Measurements from ENCODE around the gene LOX.

GRCh38 chr5:122110987-122111386 is 32.9 kb upstream of the LOX start:
- TF ChIP-seq, protein P1, sequence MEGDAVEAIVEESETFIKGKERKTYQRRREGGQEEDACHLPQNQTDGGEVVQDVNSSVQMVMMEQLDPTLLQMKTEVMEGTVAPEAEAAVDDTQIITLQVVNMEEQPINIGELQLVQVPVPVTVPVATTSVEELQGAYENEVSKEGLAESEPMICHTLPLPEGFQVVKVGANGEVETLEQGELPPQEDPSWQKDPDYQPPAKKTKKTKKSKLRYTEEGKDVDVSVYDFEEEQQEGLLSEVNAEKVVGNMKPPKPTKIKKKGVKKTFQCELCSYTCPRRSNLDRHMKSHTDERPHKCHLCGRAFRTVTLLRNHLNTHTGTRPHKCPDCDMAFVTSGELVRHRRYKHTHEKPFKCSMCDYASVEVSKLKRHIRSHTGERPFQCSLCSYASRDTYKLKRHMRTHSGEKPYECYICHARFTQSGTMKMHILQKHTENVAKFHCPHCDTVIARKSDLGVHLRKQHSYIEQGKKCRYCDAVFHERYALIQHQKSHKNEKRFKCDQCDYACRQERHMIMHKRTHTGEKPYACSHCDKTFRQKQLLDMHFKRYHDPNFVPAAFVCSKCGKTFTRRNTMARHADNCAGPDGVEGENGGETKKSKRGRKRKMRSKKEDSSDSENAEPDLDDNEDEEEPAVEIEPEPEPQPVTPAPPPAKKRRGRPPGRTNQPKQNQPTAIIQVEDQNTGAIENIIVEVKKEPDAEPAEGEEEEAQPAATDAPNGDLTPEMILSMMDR (IDR thresholded peaks at IDR 0.05), result no peak
- TF ChIP-seq EP300 (IDR thresholded peaks at IDR 0.05), result no peak
- TF ChIP-seq POLR2A (IDR thresholded peaks at IDR 0.05), result no peak
